IMR-90 (cell line): ENCODE results near the gene UBLCP1. TPM values are rescaled to one million over a fixed set of nuclear protein-coding genes. Genes with fewer than 3 reads are reported as not detected.

ENCODE experiments used
- ATAC-seq: fragments of 200-7000 bp; cut with Tn5 transposase; 2 replicates; pipeline ENCODE4 v1.9.1; 2020; ENCODE audit warnings: low read depth, mild to moderate bottlenecking, moderate library complexity
- BruUV-seq: library from RNA; stranded (reverse); fragments of 400-500 nt; replicated peaks from 2 replicates; lab custom pipeline; 2021; lab: Mats Ljungman, UMichigan
- CTCF ChIA-PET: fragments of 300-600 bp; formaldehyde crosslinking; extraction: SDS; loops from one replicate; lab custom pipeline; 2021; ENCODE audit warnings: antibody characterized with exemption; lab: Yijun Ruan, JAX
- POLR2A ChIA-PET: fragments of 300-600 bp; sonication (Branson Sonifier 250); formaldehyde crosslinking; loops from one replicate; lab custom pipeline; 2022; ENCODE audit warnings: antibody characterized with exemption; ENCODE audit not compliant: unreplicated experiment; lab: Charles Lee
- DNase-seq: peaks from one replicate; pipeline ENCODE4 v3.0.0; 2013
- H2AFZ ChIP-seq: replicated peaks from 2 replicates; pipeline ENCODE3; 2013; ENCODE audit warnings: low read length, mild to moderate bottlenecking; ENCODE audit not compliant: poor library complexity
- H2AK5ac ChIP-seq: 2 replicates; pipeline ENCODE4 v1.6.1; 2013; ENCODE audit warnings: low read depth, low read length, inconsistent platforms
- H2AK9ac ChIP-seq: replicated peaks from 2 replicates; pipeline ENCODE3; 2013; ENCODE audit warnings: mild to moderate bottlenecking, low read depth, low read length, moderate library complexity; ENCODE audit not compliant: poor library complexity
- H2BK120ac ChIP-seq: 2 replicates; pipeline ENCODE4 v1.6.1; 2013; ENCODE audit warnings: low read depth, low read length, inconsistent platforms
- H2BK15ac ChIP-seq: 3 replicates; pipeline ENCODE4 v1.6.1; 2013; ENCODE audit warnings: low read depth, low read length, inconsistent platforms
- H2BK20ac ChIP-seq: 2 replicates; pipeline ENCODE4 v1.6.1; 2013; ENCODE audit warnings: low read depth, mild to moderate bottlenecking, inconsistent platforms, low read length, moderate library complexity
- H2BK5ac ChIP-seq: 2 replicates; pipeline ENCODE4 v1.6.1; 2013; ENCODE audit warnings: mild to moderate bottlenecking, low read depth, low read length, inconsistent platforms; ENCODE audit not compliant: poor library complexity, severe bottlenecking
- H3K14ac ChIP-seq: replicated peaks from 2 replicates; pipeline ENCODE4 v1.6.1; 2013; ENCODE audit warnings: low read depth, low read length, inconsistent platforms
- H3K18ac ChIP-seq: 2 replicates; pipeline ENCODE4 v1.6.1; 2013; ENCODE audit warnings: low read depth, low read length, control low read depth
- H3K23ac ChIP-seq: 2 replicates; pipeline ENCODE4 v1.6.1; 2013; ENCODE audit warnings: low read depth, low read length, inconsistent platforms
- H3K27ac ChIP-seq: 2 replicates; pipeline ENCODE4 v1.5.1; 2013; ENCODE audit warnings: mild to moderate bottlenecking, control low read depth, low read length; ENCODE audit not compliant: insufficient read depth
- H3K27me3 ChIP-seq: 2 replicates; pipeline ENCODE4 v1.6.1; 2013; ENCODE audit warnings: low read length; ENCODE audit not compliant: control insufficient read depth, insufficient read depth
- H3K36me3 ChIP-seq: 2 replicates; pipeline ENCODE4 v1.6.1; 2013; ENCODE audit warnings: low read length, mixed read lengths; ENCODE audit not compliant: control insufficient read depth, insufficient read depth
- H3K4ac ChIP-seq: 2 replicates; pipeline ENCODE4 v1.6.1; 2013; ENCODE audit warnings: low read depth, low read length, inconsistent platforms
- H3K4me1 ChIP-seq: 2 replicates; pipeline ENCODE4 v1.6.1; 2013; ENCODE audit warnings: low read length, mixed read lengths; ENCODE audit not compliant: control insufficient read depth, insufficient read depth
- H3K4me2 ChIP-seq: 2 replicates; pipeline ENCODE4 v1.6.1; 2013; ENCODE audit warnings: low read depth, mild to moderate bottlenecking, control low read depth, low read length, moderate library complexity
- H3K4me3 ChIP-seq: 2 replicates; pipeline ENCODE4 v1.5.1; 2013; ENCODE audit warnings: low read depth, mild to moderate bottlenecking, control low read depth, low read length, moderate library complexity; ENCODE audit not compliant: insufficient read depth
- H3K56ac ChIP-seq: 2 replicates; pipeline ENCODE4 v1.6.1; 2013; ENCODE audit warnings: low read length, inconsistent platforms; ENCODE audit not compliant: insufficient read depth; ENCODE audit errors: extremely low read depth
- H3K79me1 ChIP-seq, 2 experiments: 2 replicates each; pipeline ENCODE4 v1.6.1; 2013; ENCODE audit warnings: low read length in 2 of 2, inconsistent platforms in 1 of 2, low read depth in 1 of 2
- H3K9ac ChIP-seq: 2 replicates; pipeline ENCODE4 v1.6.1; 2013; ENCODE audit warnings: low read depth, low read length, control low read depth
- H3K9me1 ChIP-seq: 2 replicates; pipeline ENCODE4 v1.6.1; 2013; ENCODE audit warnings: low read length, inconsistent platforms; ENCODE audit not compliant: insufficient read depth
- H3K9me3 ChIP-seq: 2 replicates; pipeline ENCODE4 v1.6.1; 2013; ENCODE audit warnings: low read length; ENCODE audit not compliant: control insufficient read depth, insufficient read depth
- H4K20me1 ChIP-seq: 2 replicates; pipeline ENCODE4 v1.6.1; 2013; ENCODE audit warnings: low read length, inconsistent platforms; ENCODE audit not compliant: insufficient read depth
- H4K5ac ChIP-seq: 2 replicates; pipeline ENCODE4 v1.6.1; 2013; ENCODE audit warnings: mild to moderate bottlenecking, low read depth, low read length, control low read depth
- H4K8ac ChIP-seq, 2 experiments: 2 replicates each; pipeline ENCODE4 v1.6.1; 2013; ENCODE audit warnings: low read depth in 2 of 2, low read length in 2 of 2, control low read depth in 1 of 2, inconsistent platforms in 1 of 2
- H4K91ac ChIP-seq: 2 replicates; pipeline ENCODE4 v1.6.1; 2013; ENCODE audit warnings: low read depth, low read length, inconsistent platforms; ENCODE audit not compliant: insufficient read depth
- BHLHE40 ChIP-seq: fragments of 150-350 bp; IDR thresholded peaks from 2 replicates; pipeline ENCODE4 v1.6.1; 2016; ENCODE audit warnings: mild to moderate bottlenecking, low read depth, low read length
- CEBPB ChIP-seq: IDR thresholded peaks from 2 replicates; pipeline ENCODE4 v1.6.1; 2012; ENCODE audit warnings: low read depth, low read length, improper control_type of control experiment
- CHD1 ChIP-seq: IDR thresholded peaks from 2 replicates; pipeline ENCODE4 v1.6.1; 2012; ENCODE audit warnings: low read depth, low read length, improper control_type of control experiment
- CTCF ChIP-seq: conservative IDR thresholded peaks from 2 replicates; pipeline ENCODE4 v1.5.1; 2012; ENCODE audit warnings: mild to moderate bottlenecking, low read depth, low read length, improper control_type of control experiment
- FOS ChIP-seq: fragments of 150-350 bp; IDR thresholded peaks from 2 replicates; pipeline ENCODE4 v1.6.1; 2016; ENCODE audit warnings: low read depth, low read length
- MAFK ChIP-seq: IDR thresholded peaks from 2 replicates; pipeline ENCODE4 v1.6.1; 2012; ENCODE audit warnings: low read depth, low read length, improper control_type of control experiment
- MAZ ChIP-seq: IDR thresholded peaks from 2 replicates; pipeline ENCODE4 v1.6.1; 2012; ENCODE audit warnings: low read depth, mild to moderate bottlenecking, low read length, improper control_type of control experiment, moderate library complexity, borderline replicate concordance
- MXI1 ChIP-seq: IDR thresholded peaks from 2 replicates; pipeline ENCODE4 v1.6.1; 2012; ENCODE audit warnings: low read depth, mild to moderate bottlenecking, low read length, moderate library complexity, borderline replicate concordance
- NFE2L2 ChIP-seq: fragments of 150-350 bp; IDR thresholded peaks from 2 replicates; pipeline ENCODE4 v1.6.1; 2016; ENCODE audit warnings: low read depth, mild to moderate bottlenecking, low read length
- RCOR1 ChIP-seq: IDR thresholded peaks from 2 replicates; pipeline ENCODE4 v1.6.1; 2012; ENCODE audit warnings: mild to moderate bottlenecking, low read length, improper control_type of control experiment; ENCODE audit not compliant: insufficient replicate concordance
- RFX5 ChIP-seq: IDR thresholded peaks from 2 replicates; pipeline ENCODE4 v1.8.0; 2012; ENCODE audit warnings: low read depth, mild to moderate bottlenecking, low read length, moderate library complexity
- SMC3 ChIP-seq: fragments of 150-350 bp; IDR thresholded peaks from 2 replicates; pipeline ENCODE4 v1.6.1; 2016; ENCODE audit warnings: low read depth, mild to moderate bottlenecking, antibody characterized with exemption, low read length, moderate library complexity
- WGBS, 2 experiments: methylation state at CpG; one replicate each; pipeline versions ENCODE4 v1.1.5 to v1.1.7; 2013; ENCODE audit warnings: missing lambda C conversion rate in 2 of 2; ENCODE audit not compliant: insufficient read length in 1 of 2; ENCODE audit errors: extremely low coverage in 2 of 2; 5-methylcytosine and 5-hydroxymethylcytosine counted together
- dilution Hi-C: fragments of 300-500 bp; cut with HindIII; formaldehyde crosslinking; loops from one replicate; pipeline ENCODE4 v1.14.3; 2018; ENCODE audit warnings: low sequenced_read_pairs; ENCODE audit not compliant: unreplicated experiment
- in situ Hi-C: fragments of 300-500 bp; cut with MboI; formaldehyde crosslinking; loops from 3 replicates; pipeline ENCODE4 v1.14.3; 2019; ENCODE audit warnings: low sequenced_read_pairs, inconsistent platforms, mixed read lengths
- intact Hi-C: fragments of 100-400 bp; cut with micrococcal nuclease; formaldehyde crosslinking; loops from 2 replicates; pipeline ENCODE4 v1.10.0; 2022
- polyA plus RNA-seq, 3 experiments: library from polyadenylated mRNA; depleted of rRNA; stranded (reverse); fragments of >200 nt; gene quantifications; 2 replicates each; pipeline ENCODE4 v1.2.3, GENCODE V29; 2012; ENCODE audit warnings: low replicate concordance in 1 of 3
- total RNA-seq: library from RNA; depleted of rRNA; stranded (reverse); fragments of >200 nt; gene quantifications from 2 replicates; pipeline ENCODE4 v1.2.3, GENCODE V29; 2012
- TF ChIP-seq, protein P1 (sequence below): fragments of 150-350 bp; IDR thresholded peaks from 2 replicates; pipeline ENCODE4 v1.6.1; 2016; ENCODE audit warnings: low read depth, mild to moderate bottlenecking, low read length, moderate library complexity, borderline replicate concordance
- TF ChIP-seq, protein P2 (sequence below): fragments of 150-350 bp; IDR thresholded peaks from 2 replicates; pipeline ENCODE4 v1.6.1; 2017; ENCODE audit warnings: mild to moderate bottlenecking, antibody characterized with exemption, low read length, low read depth

Gene UBLCP1
- total and polyA plus RNA-seq, 2 of the 4 experiments (the other 2 are of a cell fraction): 11.7 to 17.5 TPM

DNA sequence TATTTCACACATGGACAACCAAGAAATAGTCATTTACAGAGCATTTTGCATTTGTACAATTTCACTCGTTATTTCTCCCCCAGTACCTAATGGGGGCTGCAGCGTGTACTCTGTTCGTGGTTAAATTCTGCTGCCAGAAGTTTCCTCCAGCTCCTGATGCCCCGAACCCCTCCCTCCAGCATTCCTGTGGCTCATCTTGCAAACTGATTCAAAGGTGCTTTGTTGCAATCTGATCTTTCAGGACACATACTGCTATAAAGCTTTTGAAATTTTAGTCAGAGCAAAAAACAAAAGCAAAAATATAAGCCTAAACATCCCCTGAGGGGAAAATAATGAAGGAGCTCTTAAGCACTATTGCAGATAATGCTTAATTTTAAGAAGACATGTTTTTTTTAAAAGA lies 27.7 kb downstream of the UBLCP1 start:
- Histone ChIP-seq H3K36me3 (no peaks in the 10 kb centered on the region), H3K9me1 (no peaks in the 10 kb centered on the region), H3K18ac (no peak overlapping the region), H2AK9ac (no peak overlapping the region), H2BK120ac (no peak overlapping the region), H3K27ac (no peak overlapping the region), H3K4me3 (no peak overlapping the region), H3K27me3 (no peaks in the 10 kb centered on the region), H4K20me1 (no peaks in the 10 kb centered on the region), H4K5ac (no peak overlapping the region), H2AFZ (no peak overlapping the region), H3K56ac (no peak overlapping the region), H3K9me3 (no peaks in the 10 kb centered on the region), H4K8ac (no peak overlapping the region), H3K23ac (no peak overlapping the region), H3K4me2 (no peak overlapping the region), H3K14ac (no peak overlapping the region), H3K4me1 (no peaks in the 10 kb centered on the region), H4K91ac (no peak overlapping the region), H3K79me1 (no peaks in the 10 kb centered on the region), H3K9ac (no peak overlapping the region), H2BK15ac (no peak overlapping the region), H2AK5ac (no peak overlapping the region), H3K4ac (no peak overlapping the region), H2BK20ac (no peak overlapping the region), H2BK5ac (no peak overlapping the region)
- intact Hi-C loops (no loop called here), in situ Hi-C loops (no loop called here), dilution Hi-C loops (no loop called here)
- POLR2A ChIA-PET: no interaction called here
- no CpG with 5 or more reads among the region's 4 CpGs for WGBS, 2 experiments
- ATAC-seq (no peak), DNase-seq (peak; percentile 19)
- no TSS peak for BruUV-seq
- CTCF ChIA-PET: interaction anchor here (1.3 kb wide), 1 partner anchor 27 kb away, joined by 6 read pairs; no protein-coding TSS in a partner anchor
- TF ChIP-seq CEBPB (no peak), CTCF (no peak), MAZ (no peak), MXI1 (no peak), FOS (no peak), RFX5 (no peak), BHLHE40 (no peak), RCOR1 (no peak), NFE2L2 (no peak), SMC3 (no peak), CHD1 (no peak), MAFK (no peak)
- TF ChIP-seq, protein P1, sequence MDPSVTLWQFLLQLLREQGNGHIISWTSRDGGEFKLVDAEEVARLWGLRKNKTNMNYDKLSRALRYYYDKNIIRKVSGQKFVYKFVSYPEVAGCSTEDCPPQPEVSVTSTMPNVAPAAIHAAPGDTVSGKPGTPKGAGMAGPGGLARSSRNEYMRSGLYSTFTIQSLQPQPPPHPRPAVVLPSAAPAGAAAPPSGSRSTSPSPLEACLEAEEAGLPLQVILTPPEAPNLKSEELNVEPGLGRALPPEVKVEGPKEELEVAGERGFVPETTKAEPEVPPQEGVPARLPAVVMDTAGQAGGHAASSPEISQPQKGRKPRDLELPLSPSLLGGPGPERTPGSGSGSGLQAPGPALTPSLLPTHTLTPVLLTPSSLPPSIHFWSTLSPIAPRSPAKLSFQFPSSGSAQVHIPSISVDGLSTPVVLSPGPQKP: no peak
- TF ChIP-seq, protein P2, sequence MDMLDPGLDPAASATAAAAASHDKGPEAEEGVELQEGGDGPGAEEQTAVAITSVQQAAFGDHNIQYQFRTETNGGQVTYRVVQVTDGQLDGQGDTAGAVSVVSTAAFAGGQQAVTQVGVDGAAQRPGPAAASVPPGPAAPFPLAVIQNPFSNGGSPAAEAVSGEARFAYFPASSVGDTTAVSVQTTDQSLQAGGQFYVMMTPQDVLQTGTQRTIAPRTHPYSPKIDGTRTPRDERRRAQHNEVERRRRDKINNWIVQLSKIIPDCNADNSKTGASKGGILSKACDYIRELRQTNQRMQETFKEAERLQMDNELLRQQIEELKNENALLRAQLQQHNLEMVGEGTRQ: no peak
